GM23338 (cell line): Measurements from ENCODE around the gene NCKIPSD. TPM values are rescaled to one million over a fixed set of nuclear protein-coding genes. Genes with fewer than 3 reads are reported as not detected.
"Not testable (repeated sequence)": the region's sequence is repeated elsewhere in the genome, so short reads cannot be mapped to it uniquely, and the experiment has no call there.

Experiments
- ATAC-seq: fragments of 200-7000 bp; cut with Tn5 transposase; 3 replicates; pipeline ENCODE4 v1.9.1; 2020
- DNase-seq: peaks from one replicate; pipeline ENCODE4 v3.0.0-alpha.2; 2015; ENCODE audit warnings: low spot score
- H2AFZ ChIP-seq: fragments of 200-600 bp; sonication (generic); 2 replicates; pipeline ENCODE4 v1.8.0; 2016; ENCODE audit warnings: antibody characterized with exemption, mild to moderate bottlenecking, moderate library complexity
- H3F3A ChIP-seq: fragments of 200-600 bp; sonication (generic); replicated peaks from 2 replicates; pipeline ENCODE4 v1.8.0; 2017; ENCODE audit warnings: antibody characterized with exemption, mixed run types, low read depth
- H3K27ac ChIP-seq: fragments of 200-600 bp; sonication (generic); 2 replicates; pipeline ENCODE4 v1.6.1; 2016; ENCODE audit warnings: low read depth
- H3K27me3 ChIP-seq: fragments of 200-600 bp; sonication (generic); 2 replicates; pipeline ENCODE4 v1.8.0; 2016; ENCODE audit warnings: mild to moderate bottlenecking, mixed run types, moderate library complexity; ENCODE audit not compliant: insufficient read depth
- H3K36me3 ChIP-seq: fragments of 200-600 bp; sonication (generic); 2 replicates; pipeline ENCODE4 v1.8.0; 2016; ENCODE audit warnings: mild to moderate bottlenecking; ENCODE audit not compliant: insufficient read depth
- H3K4me1 ChIP-seq: fragments of 200-600 bp; sonication (generic); 2 replicates; pipeline ENCODE4 v1.8.0; 2016; ENCODE audit warnings: mild to moderate bottlenecking, moderate library complexity; ENCODE audit not compliant: insufficient read depth
- H3K4me2 ChIP-seq: fragments of 200-600 bp; sonication (generic); 2 replicates; pipeline ENCODE4 v1.7.1; 2017; ENCODE audit warnings: mixed run types
- H3K4me3 ChIP-seq: fragments of 200-600 bp; sonication (generic); 2 replicates; pipeline ENCODE4 v1.6.1; 2016; ENCODE audit warnings: mixed run types
- H3K79me2 ChIP-seq: fragments of 200-600 bp; sonication (generic); replicated peaks from 2 replicates; pipeline ENCODE4 v1.8.0; 2017; ENCODE audit warnings: mild to moderate bottlenecking; ENCODE audit not compliant: insufficient read depth
- H3K9me2 ChIP-seq: fragments of 200-600 bp; sonication (generic); 2 replicates; pipeline ENCODE4 v1.8.0; 2017; ENCODE audit not compliant: insufficient read depth
- H4K20me1 ChIP-seq: fragments of 200-600 bp; sonication (generic); replicated peaks from 2 replicates; pipeline ENCODE4 v1.8.0; 2017; ENCODE audit warnings: mild to moderate bottlenecking; ENCODE audit not compliant: insufficient read depth
- H3K27ac Mint-ChIP-seq: 2 replicates; pipeline ENCODE4 v1.8.0; 2020; ENCODE audit warnings: inconsistent platforms, mild to moderate bottlenecking, moderate library complexity, mixed read lengths
- H3K27me3 Mint-ChIP-seq: 3 replicates; pipeline ENCODE4 v1.8.0; 2022; ENCODE audit warnings: low read depth, mild to moderate bottlenecking, moderate library complexity, mixed read lengths, inconsistent platforms; ENCODE audit not compliant: insufficient read depth, poor library complexity
- H3K36me3 Mint-ChIP-seq: 3 replicates; pipeline ENCODE4 v1.8.0; 2021; ENCODE audit warnings: low read depth, mild to moderate bottlenecking, inconsistent platforms, moderate library complexity, mixed read lengths
- H3K4me1 Mint-ChIP-seq: 3 replicates; pipeline ENCODE4 v1.8.0; 2020; ENCODE audit warnings: mild to moderate bottlenecking, inconsistent platforms, mixed read lengths
- H3K4me3 Mint-ChIP-seq: 3 replicates; pipeline ENCODE4 v1.8.0; 2021; ENCODE audit warnings: moderate library complexity, mild to moderate bottlenecking, inconsistent platforms, mixed read lengths
- H3K9me3 Mint-ChIP-seq: 3 replicates; pipeline ENCODE4 v1.8.0; 2020; ENCODE audit warnings: moderate library complexity, mild to moderate bottlenecking, inconsistent platforms, mixed read lengths
- CREB1 ChIP-seq: fragments of 250-450 bp; sonication (Bioruptor Pico); IDR thresholded peaks from 2 replicates; pipeline ENCODE4 v1.5.0; 2020; ENCODE audit warnings: low read depth, mild to moderate bottlenecking, moderate library complexity
- CTCF ChIP-seq, 2 experiments: fragments of 200-600 bp in 1 of 2; sonication (generic) in 1 of 2; conservative IDR thresholded peaks; 2 replicates each; pipeline versions ENCODE4 v1.5.1 to v1.6.1; 2016 to 2017; ENCODE audit warnings: antibody characterized with exemption in 2 of 2, low read depth in 2 of 2, mild to moderate bottlenecking in 2 of 2, moderate library complexity in 1 of 2
- NANOG ChIP-seq: IDR thresholded peaks from 2 replicates; pipeline ENCODE4 v1.6.1; 2016; ENCODE audit warnings: antibody characterized with exemption, borderline replicate concordance
- POLR2AphosphoS5 ChIP-seq: IDR thresholded peaks from 2 replicates; pipeline ENCODE4 v1.6.1; 2016; ENCODE audit warnings: antibody characterized with exemption, low read depth
- REST ChIP-seq: IDR thresholded peaks from one replicate; pipeline ENCODE4 v1.6.1; 2018; ENCODE audit warnings: antibody characterized with exemption; ENCODE audit not compliant: unreplicated experiment
- ZNF331 ChIP-seq: fragments of 250-450 bp; sonication (Bioruptor Pico); IDR thresholded peaks from 2 replicates; pipeline ENCODE4 v1.5.0; 2020; ENCODE audit warnings: low read depth, mild to moderate bottlenecking, moderate library complexity
- ZNF462 ChIP-seq: fragments of 250-450 bp; sonication (Bioruptor Pico); IDR thresholded peaks from 2 replicates; pipeline ENCODE4 v1.5.0; 2020; ENCODE audit warnings: mild to moderate bottlenecking, moderate library complexity
- long read RNA-seq: library from polyadenylated mRNA; unstranded; transcript quantifications from one replicate; pipeline ENCODE4 v2.0.0, GENCODE V29; 2020; ENCODE audit not compliant: unreplicated experiment
- polyA plus RNA-seq: library from polyadenylated mRNA; unstranded; fragments of >200 nt; fragmentation: Nextera tagmentation; extraction: Ambion mirVana; gene quantifications from 2 replicates; pipeline ENCODE4 v1.2.1, GENCODE V29; 2016
- total RNA-seq: library from RNA; depleted of rRNA; stranded (reverse); fragments of >200 nt; shearing (Covaris generic); gene quantifications from 2 replicates; pipeline ENCODE4 v1.2.3, GENCODE V29; 2014; rRNA removed

The NCKIPSD gene
- total RNA-seq (43.1 and 45.1 TPM in 2 replicates), polyA plus RNA-seq (14.8 and 15.1 TPM in 2 replicates)
- long read RNA-seq, transcript NCKIPSD-201 (13 exons, 2,989 nt) = major isoform, 5 of 10 reads
- long read RNA-seq, partial matches to known transcripts = 3 of 10 reads
- long read RNA-seq, other reads (novel, unspliced or antisense) = 1 of 10 reads

GRCh38 chr3:48685603-48686511 lies at the start of gene NCKIPSD:
Gene NCKIPSD (minus strand): TSS chr3:48685915. CDS start chr3:48685807, 108 bp downstream.
- peak within 1 kb of the TSS; percentile 80 for H2AFZ ChIP-seq
- ATAC-seq = peak; percentile 84
- Mint-ChIP-seq H3K4me1 (peaks cover 17% of the 10 kb centered on the region), H3K4me3 (peak within 1 kb of the TSS; percentile 86), H3K36me3 (peaks cover 59% of the 10 kb centered on the region), H3K9me3 (no peaks in the 10 kb centered on the region; the same call in 2 of the 3 replicates), H3K27ac (peak within 1 kb of the TSS; percentile 50; the same call in 1 of the 2 replicates), H3K27me3 (peaks cover 12% of the 10 kb centered on the region)
- no peak for TF ChIP-seq REST
- TF ChIP-seq NANOG = no peak
- TF ChIP-seq ZNF462 (CRISPR knock-in tag) = no peak
- peak; percentile 93 for TF ChIP-seq POLR2AphosphoS5
- TF ChIP-seq ZNF331 (CRISPR knock-in tag) = no peak
- TF ChIP-seq CREB1 (CRISPR knock-in tag) = peak; percentile 43
- peak; percentile 46 to 86 for TF ChIP-seq CTCF (conservative IDR thresholded peaks at IDR 0.05; ENCODE audit: low read depth in 2 of 2)
- peak; percentile 93 for DNase-seq
- H3K27ac ChIP-seq = peak within 1 kb of the TSS; percentile 70; the same call in 1 of the 2 replicates
- H3K4me2 ChIP-seq = peak within 1 kb of the TSS; percentile 91
- peaks cover 7% of the 10 kb centered on the region for H3K4me1 ChIP-seq
- H3K4me3 ChIP-seq = peak within 1 kb of the TSS; percentile 89
- peaks cover 39% of the 10 kb centered on the region for H3F3A ChIP-seq
- H4K20me1 ChIP-seq = peaks cover 25% of the 10 kb centered on the region
- peaks cover 13% of the 10 kb centered on the region for H3K79me2 ChIP-seq
- no peaks in the 10 kb centered on the region for H3K9me2 ChIP-seq
- H3K36me3 ChIP-seq = peaks cover 25% of the 10 kb centered on the region
- no peaks in the 10 kb centered on the region for H3K27me3 ChIP-seq

- not testable (repeated sequence) for H3K4me3 ChIP-seq, ATAC-seq, DNase-seq, H3K4me1 Mint-ChIP-seq, H3K4me3 Mint-ChIP-seq, H3K36me3 ChIP-seq, H4K20me1 ChIP-seq, H3K27me3 Mint-ChIP-seq, H3K79me2 ChIP-seq, H3K27me3 ChIP-seq, H3K27ac Mint-ChIP-seq, H3K4me2 ChIP-seq, H3K36me3 Mint-ChIP-seq, H3F3A ChIP-seq, H3K27ac ChIP-seq, H3K9me2 ChIP-seq, H3K4me1 ChIP-seq
- H3K9me3 Mint-ChIP-seq = peaks cover 22% of the 10 kb centered on the region
- H2AFZ ChIP-seq = 0 out of 2 replicates have a peak overlapping the region, but pooled peaks have one; percentile 18
These were observed 49.5 kb upstream of the NCKIPSD start for GRCh38 chr3:48735075-48735767.
